GM19452 (cell line): Measurements from ENCODE around the gene LPIN3.

Experiments
- ATAC-seq: cut with Tn5 transposase; IDR thresholded peaks from one replicate; pipeline ENCODE4 v1.9.1; 2021; ENCODE audit not compliant: unreplicated experiment

LPIN3 gene

GRCh38 chr20:41348430-41349172 lies 8.0 kb downstream of the LPIN3 start:
- ATAC-seq: no peak

GRCh38 chr20:41349266-41349665 lies 8.6 kb downstream of the LPIN3 start:
- no peak for ATAC-seq

GRCh38 chr20:41349943-41350342 lies 9.3 kb downstream of the LPIN3 start:
- ATAC-seq: no peak

- ATAC-seq: no peak
These were observed 9.9 kb downstream of the LPIN3 start for GRCh38 chr20:41350408-41350962.

- no peak for ATAC-seq
These were observed 11.5 kb downstream of the LPIN3 start for GRCh38 chr20:41352106-41352505.

- ATAC-seq: no peak
These were observed 12.0 kb downstream of the LPIN3 start for GRCh38 chr20:41352666-41353065.

GRCh38 chr20:41353530-41353929 lies 12.9 kb downstream of the LPIN3 start:
- no peak for ATAC-seq

GRCh38 chr20:41355192-41355591 lies 14.6 kb downstream of the LPIN3 start:
- no peak for ATAC-seq

GRCh38 chr20:41355598-41356203 lies 15.1 kb downstream of the LPIN3 start:
- ATAC-seq: no peak

- ATAC-seq: no peak
These were observed 16.3 kb downstream of the LPIN3 start for GRCh38 chr20:41356951-41357350.

- no peak for ATAC-seq
These were observed 17.0 kb downstream of the LPIN3 start for GRCh38 chr20:41357424-41358163.

GRCh38 chr20:41358230-41358629 lies 17.6 kb downstream of the LPIN3 start:
- no peak for ATAC-seq

- no peak for ATAC-seq
These were observed 18.1 kb downstream of the LPIN3 start for GRCh38 chr20:41358717-41359116.

- ATAC-seq: no peak
These were observed 19.0 kb downstream of the LPIN3 start for GRCh38 chr20:41359541-41360011.

- ATAC-seq: no peak
These were observed 20.5 kb downstream of the LPIN3 start for GRCh38 chr20:41360831-41361756.

GRCh38 chr20:41361757-41362747 lies 21.4 kb downstream of the LPIN3 start:
- no peak for ATAC-seq

- no peak for ATAC-seq
These were observed 22.1 kb downstream of the LPIN3 start for GRCh38 chr20:41362748-41363140.

GRCh38 chr20:41363601-41364000 lies 23.0 kb downstream of the LPIN3 start:
- no peak for ATAC-seq

GRCh38 chr20:41364236-41364855 lies 23.7 kb downstream of the LPIN3 start:
- ATAC-seq: no peak
